Neutrophil (primary cell): Measurements from ENCODE around the gene ANGPT4.

ENCODE experiments used
- H3K27ac ChIP-seq: fragments of 200-600 bp; sonication (generic); 2 replicates; pipeline ENCODE4 v1.5.1; 2016; ENCODE audit warnings: mild to moderate bottlenecking, moderate library complexity
- H3K27me3 ChIP-seq: fragments of 200-600 bp; sonication (generic); 2 replicates; pipeline ENCODE4 v1.6.0; 2016; ENCODE audit warnings: mild to moderate bottlenecking
- H3K36me3 ChIP-seq: fragments of 200-600 bp; sonication (generic); 2 replicates; pipeline ENCODE4 v1.5.1; 2017
- H3K4me1 ChIP-seq, 2 experiments: fragments of 200-600 bp in 1 of 2; sonication (generic) in 1 of 2; 1 replicate in 1 of 2; 2 replicates in 1 of 2; pipeline versions ENCODE4 v1.5.1 to v1.6.1; 2013 to 2016; ENCODE audit warnings: low read depth in 1 of 2, low read length in 1 of 2, mild to moderate bottlenecking in 1 of 2, moderate library complexity in 1 of 2; ENCODE audit not compliant: control insufficient read depth in 1 of 2, insufficient read depth in 1 of 2
- H3K4me3 ChIP-seq, 2 experiments: fragments of 200-600 bp in 1 of 2; sonication (generic) in 1 of 2; 1 replicate in 1 of 2; 2 replicates in 1 of 2; pipeline ENCODE4 v1.5.1; 2013 to 2016; ENCODE audit warnings: low read depth in 1 of 2, low read length in 1 of 2, mild to moderate bottlenecking in 1 of 2, moderate library complexity in 1 of 2
- H3K9me3 ChIP-seq: fragments of 200-600 bp; sonication (generic); 2 replicates; pipeline ENCODE4 v1.5.1; 2016
- TF ChIP-seq, protein P1 (sequence below): fragments of 200-600 bp; sonication (generic); IDR thresholded peaks from 2 replicates; pipeline ENCODE4 v1.5.1; 2016; ENCODE audit warnings: antibody characterized with exemption

Gene ANGPT4

GRCh38 chr20:940926-941325 is 24.8 kb upstream of the ANGPT4 start:
- no peak overlapping the region for H3K27ac ChIP-seq

GRCh38 chr20:939606-940005 is 23.5 kb upstream of the ANGPT4 start:
- Histone ChIP-seq H3K9me3 (no peaks in the 10 kb centered on the region), H3K4me1 (no peaks in the 10 kb centered on the region), H3K36me3 (no peaks in the 10 kb centered on the region), H3K4me3 (no peak overlapping the region), H3K27ac (no peak overlapping the region), H3K27me3 (peaks cover 6% of the 10 kb centered on the region)
- TF ChIP-seq, protein P1, sequence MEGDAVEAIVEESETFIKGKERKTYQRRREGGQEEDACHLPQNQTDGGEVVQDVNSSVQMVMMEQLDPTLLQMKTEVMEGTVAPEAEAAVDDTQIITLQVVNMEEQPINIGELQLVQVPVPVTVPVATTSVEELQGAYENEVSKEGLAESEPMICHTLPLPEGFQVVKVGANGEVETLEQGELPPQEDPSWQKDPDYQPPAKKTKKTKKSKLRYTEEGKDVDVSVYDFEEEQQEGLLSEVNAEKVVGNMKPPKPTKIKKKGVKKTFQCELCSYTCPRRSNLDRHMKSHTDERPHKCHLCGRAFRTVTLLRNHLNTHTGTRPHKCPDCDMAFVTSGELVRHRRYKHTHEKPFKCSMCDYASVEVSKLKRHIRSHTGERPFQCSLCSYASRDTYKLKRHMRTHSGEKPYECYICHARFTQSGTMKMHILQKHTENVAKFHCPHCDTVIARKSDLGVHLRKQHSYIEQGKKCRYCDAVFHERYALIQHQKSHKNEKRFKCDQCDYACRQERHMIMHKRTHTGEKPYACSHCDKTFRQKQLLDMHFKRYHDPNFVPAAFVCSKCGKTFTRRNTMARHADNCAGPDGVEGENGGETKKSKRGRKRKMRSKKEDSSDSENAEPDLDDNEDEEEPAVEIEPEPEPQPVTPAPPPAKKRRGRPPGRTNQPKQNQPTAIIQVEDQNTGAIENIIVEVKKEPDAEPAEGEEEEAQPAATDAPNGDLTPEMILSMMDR: no peak

More at GRCh38 chr20:940926-941325, 24.8 kb upstream of the ANGPT4 start:
- TF ChIP-seq, protein P1: no peak
- Histone ChIP-seq H3K27me3 (peaks cover 10% of the 10 kb centered on the region), H3K36me3 (no peaks in the 10 kb centered on the region), H3K4me3 (no peak overlapping the region), H3K9me3 (no peaks in the 10 kb centered on the region), H3K4me1 (no peaks in the 10 kb centered on the region)

GRCh38 chr20:934186-934840 is 18.2 kb upstream of the ANGPT4 start:
- Histone ChIP-seq H3K27me3 (peaks cover 6% of the 10 kb centered on the region), H3K27ac (no peak overlapping the region), H3K4me3 (no peak overlapping the region), H3K9me3 (peaks cover 4% of the 10 kb centered on the region), H3K4me1 (no peaks in the 10 kb centered on the region), H3K36me3 (no peaks in the 10 kb centered on the region)
- TF ChIP-seq, protein P1: no peak

DNA sequence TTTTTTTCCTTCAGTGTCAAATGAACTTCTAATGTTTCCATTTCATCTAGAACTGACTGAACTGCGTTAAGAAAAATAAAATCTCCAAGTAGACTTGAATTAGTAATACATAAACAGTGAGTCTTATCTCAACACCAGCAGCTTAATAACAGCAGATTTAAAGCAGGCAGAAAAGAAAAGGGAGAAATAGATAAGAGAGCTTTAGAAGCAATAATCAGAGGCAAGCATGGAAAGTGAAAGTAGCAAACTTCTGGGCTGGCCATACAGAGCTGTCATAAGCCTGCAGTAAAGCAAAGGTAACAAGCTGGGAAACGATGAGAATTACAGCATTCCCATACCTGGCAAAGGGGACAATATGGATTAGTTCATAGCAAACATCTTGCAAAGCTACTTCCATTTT is 16.9 kb upstream of the ANGPT4 start:
- no peak overlapping the region for H3K27ac ChIP-seq
- peaks cover 4% of the 10 kb centered on the region for H3K9me3 ChIP-seq
- peaks cover 11% of the 10 kb centered on the region for H3K27me3 ChIP-seq
- no peaks in the 10 kb centered on the region for H3K36me3 ChIP-seq
- H3K4me3 ChIP-seq: no peak overlapping the region
- H3K4me1 ChIP-seq: no peaks in the 10 kb centered on the region
- TF ChIP-seq, protein P1: no peak

DNA sequence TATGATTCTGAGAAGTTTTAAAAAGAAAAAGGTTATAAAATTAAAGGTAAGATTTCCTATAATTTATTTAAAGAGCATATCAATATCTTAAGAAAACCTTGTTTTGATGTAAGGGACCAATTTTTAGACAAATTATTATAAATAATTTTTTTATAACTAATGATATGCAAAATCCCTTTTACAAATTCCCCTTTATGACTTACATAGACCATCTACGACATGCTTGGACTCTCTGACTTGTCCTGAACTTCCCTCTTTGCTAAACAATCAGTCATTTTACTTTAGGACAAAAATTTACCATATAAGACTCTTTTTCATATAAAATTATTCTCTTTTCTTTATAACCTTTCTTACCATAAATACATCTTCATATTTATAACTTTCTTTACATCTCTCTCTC is 15.3 kb upstream of the ANGPT4 start:
- H3K4me1 ChIP-seq: no peaks in the 10 kb centered on the region
- peaks cover 11% of the 10 kb centered on the region for H3K27me3 ChIP-seq
- TF ChIP-seq, protein P1: no peak
- H3K4me3 ChIP-seq: no peak overlapping the region
- no peak overlapping the region for H3K27ac ChIP-seq
- H3K9me3 ChIP-seq: peaks cover 4% of the 10 kb centered on the region
- no peaks in the 10 kb centered on the region for H3K36me3 ChIP-seq
